Naive thymus-derived CD4-positive, alpha-beta T cell (primary cell): Measurements from ENCODE around the gene F5. TPM values are rescaled to one million over a fixed set of nuclear protein-coding genes. Genes with fewer than 3 reads are reported as not detected.
A peak's percentile ranks its signal among the peaks of the same experiment; 100 is the strongest.

Experiments used
- ATAC-seq: fragments of 150-1000 bp; cut with Tn5 transposase; 2 replicates; pipeline ENCODE4 v1.10.0; 2021; ENCODE audit warnings: mild to moderate bottlenecking, moderate library complexity
- CTCF ChIA-PET: fragments of 350-600 bp; sonication (Branson Sonifier 250); formaldehyde crosslinking; loops from one replicate; lab custom pipeline; 2021; ENCODE audit warnings: antibody characterized with exemption; lab: Charles Lee
- POLR2A ChIA-PET: fragments of 350-600 bp; sonication (Branson Sonifier 250); formaldehyde crosslinking; loops from one replicate; lab custom pipeline; 2021; ENCODE audit warnings: antibody characterized with exemption, inconsistent platforms; lab: Charles Lee
- DNase-seq, 9 donors: peaks; one replicate each; pipeline versions ENCODE4 v3.0.0 to v3.0.0-alpha.2; 2020 to 2022; ENCODE audit warnings: mixed read lengths in 1 of 9
- H3K27ac ChIP-seq: one replicate; pipeline ENCODE4 v1.7.0; 2013; ENCODE audit warnings: mild to moderate bottlenecking, low read depth, low read length, moderate library complexity
- H3K27me3 ChIP-seq, 2 donors: one replicate each; pipeline ENCODE4 v1.7.0; 2013; ENCODE audit warnings: low read length in 2 of 2, mild to moderate bottlenecking in 2 of 2, moderate library complexity in 2 of 2; ENCODE audit not compliant: control insufficient read depth in 2 of 2, insufficient read depth in 2 of 2
- H3K36me3 ChIP-seq, 3 experiments: 1 replicate in 2 of 3; 2 replicates in 1 of 3; pipeline ENCODE4 v1.7.0; 2013; ENCODE audit warnings: low read length in 3 of 3, mild to moderate bottlenecking in 3 of 3, moderate library complexity in 1 of 3; ENCODE audit not compliant: insufficient read depth in 3 of 3, control insufficient read depth in 2 of 3
- H3K4me1 ChIP-seq, 2 donors: one replicate each; pipeline ENCODE4 v1.7.0; 2013; ENCODE audit warnings: low read length in 2 of 2, mild to moderate bottlenecking in 2 of 2, moderate library complexity in 1 of 2; ENCODE audit not compliant: control insufficient read depth in 2 of 2, insufficient read depth in 2 of 2
- H3K4me3 ChIP-seq: 2 replicates; pipeline ENCODE4 v1.7.0; 2013; ENCODE audit warnings: mild to moderate bottlenecking, low read length
- H3K9me3 ChIP-seq, 3 experiments: 1 replicate in 2 of 3; 2 replicates in 1 of 3; pipeline ENCODE4 v1.7.0; 2013; ENCODE audit warnings: low read length in 3 of 3; ENCODE audit not compliant: control insufficient read depth in 2 of 3
- H3K27ac Mint-ChIP-seq, 9 donors: one replicate each; pipeline ENCODE4 v1.8.0; 2020 to 2022; ENCODE audit warnings: mixed read lengths in 9 of 9, mild to moderate bottlenecking in 8 of 9, moderate library complexity in 5 of 9, inconsistent platforms in 2 of 9
- H3K27me3 Mint-ChIP-seq, 5 donors: one replicate each; pipeline ENCODE4 v1.8.0; 2021 to 2022; ENCODE audit warnings: mixed read lengths in 5 of 5, mild to moderate bottlenecking in 1 of 5
- H3K36me3 Mint-ChIP-seq, 5 donors: one replicate each; pipeline ENCODE4 v1.8.0; 2020 to 2022; ENCODE audit warnings: mixed read lengths in 5 of 5, mild to moderate bottlenecking in 3 of 5, inconsistent platforms in 1 of 5
- H3K4me1 Mint-ChIP-seq, 7 donors: one replicate each; pipeline ENCODE4 v1.8.0; 2020 to 2022; ENCODE audit warnings: mixed read lengths in 7 of 7, mild to moderate bottlenecking in 3 of 7, inconsistent platforms in 1 of 7
- H3K4me3 Mint-ChIP-seq, 10 donors: one replicate each; pipeline ENCODE4 v1.8.0; 2020 to 2022; ENCODE audit warnings: mild to moderate bottlenecking in 10 of 10, mixed read lengths in 10 of 10, moderate library complexity in 6 of 10, inconsistent platforms in 2 of 10
- H3K9me3 Mint-ChIP-seq, 11 donors: one replicate each; pipeline ENCODE4 v1.8.0; 2020 to 2022; ENCODE audit warnings: mixed read lengths in 11 of 11, mild to moderate bottlenecking in 4 of 11, inconsistent platforms in 1 of 11, moderate library complexity in 1 of 11
- intact Hi-C, 2 donors: fragments of 100-400 bp; cut with micrococcal nuclease; formaldehyde crosslinking; loops; one replicate each; pipeline ENCODE4 v1.15.1; 2023
- polyA plus RNA-seq, 2 donors: library from polyadenylated mRNA; unstranded; fragments of 300-500 nt; fragmentation: Illumina TruSeq; gene quantifications; one replicate each; pipeline ENCODE4 v1.2.3, GENCODE V29; 2021
- total RNA-seq, 6 experiments: library from RNA in 5 of 6; stranded (reverse) in 5 of 6; gene quantifications; 1 replicate in 5 of 6; 2 replicates in 1 of 6; pipeline ENCODE4 v1.2.3 and lab custom pipeline; 2021 to 2026

F5 gene
- total and polyA plus RNA-seq, 7 experiments from 2014 or later: 1.2 to 14.6 (median 3.8) TPM

GRCh38 chr1:169485431-169486280 lies 100.6 kb downstream of the F5 start, which contains the start of gene SLC19A2:
TSS of gene SLC19A2 (minus strand) at chr1:169485944. CDS start at chr1:169485766, 178 bp downstream.
- H3K27me3 Mint-ChIP-seq: peaks cover 0 to 8% (median 0%) of the 10 kb centered on the region in 5 donors
- Histone ChIP-seq H3K27ac (peak within 1 kb of the TSS; percentile 81), H3K27me3 (no peaks in the 10 kb centered on the region), H3K9me3 (no peaks in the 10 kb centered on the region), H3K36me3 (no peaks in the 10 kb centered on the region), H3K4me1 (peaks cover 4 to 12% of the 10 kb centered on the region in 2 donors), H3K4me3 (peak within 1 kb of the TSS; percentile 66)
- intact Hi-C loops: loop anchor here (1.0 to 10.0 kb wide), 21 partner anchors 19 to 2002 kb away; partner anchors contain the start of genes KIFAP3 (in 2 of the 2), NME7 (in 2 of the 2), PRRC2C (in 2 of the 2) and ATP1B1 (in 1 of the 2)
- H3K36me3 Mint-ChIP-seq: peaks cover 0 to 4% (median 0%) of the 10 kb centered on the region in 5 donors
- DNase-seq: peak; percentile 79 to 94 (median 89)
- H3K27ac Mint-ChIP-seq: peak within 1 kb of the TSS; percentile 86 to 98 (median 94)
- CTCF ChIA-PET: interaction anchor here (0.5 to 1.6 kb wide), 5 partner anchors 60 to 312 kb away, joined by 3 to 9 read pairs (median 3); no protein-coding TSS in a partner anchor
- peak within 1 kb of the TSS; percentile 87 to 98 (median 94) for H3K4me3 Mint-ChIP-seq
- peak; percentile 99 for ATAC-seq
- no peaks in the 10 kb centered on the region for H3K9me3 Mint-ChIP-seq
- peaks cover 36 to 57% (median 47%) of the 10 kb centered on the region in 7 donors for H3K4me1 Mint-ChIP-seq
- POLR2A ChIA-PET: no interaction called here

GRCh38 chr1:169484683-169485430 lies 101.4 kb downstream of the F5 start:
- H3K4me1 ChIP-seq: peaks cover 4 to 12% of the 10 kb centered on the region in 2 donors
- DNase-seq: peak in 5 of 9 donors; percentile 5 to 35 (median 27)
- H3K9me3 ChIP-seq: no peaks in the 10 kb centered on the region
- ChIA-PET POLR2A (no interaction called here), CTCF (interaction anchor here (1.0 to 1.6 kb wide), 2 partner anchors 61 to 117 kb away, joined by 3 to 5 read pairs; no protein-coding TSS in a partner anchor)
- Mint-ChIP-seq H3K4me1 (peaks cover 38 to 61% (median 51%) of the 10 kb centered on the region in 7 donors), H3K27ac (peak overlapping the region; percentile 36 to 95 (median 93)), H3K4me3 (peak overlapping the region; percentile 87 to 98 (median 94)), H3K27me3 (peaks cover 0 to 8% (median 0%) of the 10 kb centered on the region in 5 donors), H3K9me3 (no peaks in the 10 kb centered on the region), H3K36me3 (peaks cover 0 to 4% (median 0%) of the 10 kb centered on the region in 5 donors)
- H3K27ac ChIP-seq: peak overlapping the region; percentile 81
- ATAC-seq: peak; percentile 26
- no peaks in the 10 kb centered on the region for H3K27me3 ChIP-seq
- H3K4me3 ChIP-seq: peak overlapping the region; percentile 66
- no peaks in the 10 kb centered on the region for H3K36me3 ChIP-seq
- intact Hi-C loops: loop anchor here (1.0 to 10.0 kb wide), 16 partner anchors 19 to 2002 kb away; partner anchors contain the start of genes KIFAP3 (in 2 of the 2), NME7 (in 2 of the 2), PRRC2C (in 2 of the 2) and ATP1B1 (in 1 of the 2)

- H3K4me1 Mint-ChIP-seq: peaks cover 38 to 66% (median 51%) of the 10 kb centered on the region in 7 donors
- H3K27ac Mint-ChIP-seq: peak overlapping the region in 2 of 9 donors; percentile 12 to 94
- H3K9me3 Mint-ChIP-seq: no peaks in the 10 kb centered on the region
- Histone ChIP-seq H3K4me3 (no peak overlapping the region), H3K4me1 (peaks cover 4 to 12% of the 10 kb centered on the region in 2 donors), H3K27ac (no peak overlapping the region), H3K9me3 (no peaks in the 10 kb centered on the region), H3K36me3 (no peaks in the 10 kb centered on the region), H3K27me3 (no peaks in the 10 kb centered on the region)
- peaks cover 0 to 8% (median 0%) of the 10 kb centered on the region in 5 donors for H3K27me3 Mint-ChIP-seq
- ATAC-seq: no peak
- H3K36me3 Mint-ChIP-seq: peaks cover 0 to 4% (median 0%) of the 10 kb centered on the region in 5 donors
- ChIA-PET POLR2A (no interaction called here), CTCF (no interaction called here)
- H3K4me3 Mint-ChIP-seq: peak overlapping the region; percentile 47 to 98 (median 90)
- intact Hi-C loops: loop anchor here (10.0 kb wide), 2 partner anchors 591 to 1309 kb away; partner anchors contain the start of genes KIFAP3 (in 1 of the 2) and TIPRL (in 1 of the 2)
- no peak for DNase-seq
Observed at GRCh38 chr1:169484101-169484500, 102.2 kb downstream of the F5 start.

- no peaks in the 10 kb centered on the region for H3K27me3 ChIP-seq
- H3K9me3 ChIP-seq: no peaks in the 10 kb centered on the region
- ATAC-seq (no peak), DNase-seq (no peak)
- Mint-ChIP-seq H3K4me3 (peak overlapping the region in 8 of 10 donors; percentile 35 to 98 (median 88)), H3K27ac (no peak overlapping the region), H3K9me3 (no peaks in the 10 kb centered on the region), H3K27me3 (peaks cover 0 to 8% (median 0%) of the 10 kb centered on the region in 5 donors), H3K36me3 (peaks cover 0 to 4% (median 0%) of the 10 kb centered on the region in 5 donors), H3K4me1 (peaks cover 38 to 70% (median 51%) of the 10 kb centered on the region in 7 donors)
- POLR2A ChIA-PET: no interaction called here
- CTCF ChIA-PET: no interaction called here
- intact Hi-C loops: loop anchor here (10.0 kb wide), 2 partner anchors 591 to 1309 kb away; partner anchors contain the start of genes KIFAP3 (in 1 of the 2) and TIPRL (in 1 of the 2)
- H3K27ac ChIP-seq: no peak overlapping the region
- H3K36me3 ChIP-seq: no peaks in the 10 kb centered on the region
- peaks cover 4 to 12% of the 10 kb centered on the region in 2 donors for H3K4me1 ChIP-seq
- no peak overlapping the region for H3K4me3 ChIP-seq
Observed at GRCh38 chr1:169483500-169483966, 102.7 kb downstream of the F5 start.

GRCh38 chr1:169479363-169480066 lies 106.8 kb downstream of the F5 start:
- no peak overlapping the region for H3K4me3 Mint-ChIP-seq
- peaks cover 18 to 43% (median 24%) of the 10 kb centered on the region in 7 donors for H3K4me1 Mint-ChIP-seq
- Histone ChIP-seq H3K36me3 (peaks cover 0 to 5% (median 0%) of the 10 kb centered on the region in 3 experiments), H3K27me3 (no peaks in the 10 kb centered on the region), H3K27ac (no peak overlapping the region), H3K9me3 (no peaks in the 10 kb centered on the region), H3K4me3 (no peak overlapping the region), H3K4me1 (peaks cover 0 to 6% of the 10 kb centered on the region in 2 donors)
- peaks cover 0 to 24% (median 14%) of the 10 kb centered on the region in 5 donors for H3K36me3 Mint-ChIP-seq
- ChIA-PET CTCF (no interaction called here), POLR2A (no interaction called here)
- H3K27me3 Mint-ChIP-seq: no peaks in the 10 kb centered on the region
- intact Hi-C loops: loop anchor here (10.0 kb wide), 2 partner anchors 595 to 1305 kb away; partner anchors contain the start of genes KIFAP3 (in 1 of the 2) and TIPRL (in 1 of the 2)
- H3K27ac Mint-ChIP-seq: no peak overlapping the region
- ATAC-seq (no peak), DNase-seq (no peak)
- no peaks in the 10 kb centered on the region for H3K9me3 Mint-ChIP-seq
